CD1c-positive myeloid dendritic cell (primary cell): ENCODE data around the gene GALR1.
"Not testable (repeated sequence)": the region's sequence is repeated elsewhere in the genome, so short reads cannot be mapped to it uniquely, and the experiment has no call there.

ENCODE experiments used
- DNase-seq: peaks from one replicate; pipeline ENCODE4 v3.0.0-alpha.2; 2016; ENCODE audit errors: extremely low spot score

Gene GALR1, protein sequence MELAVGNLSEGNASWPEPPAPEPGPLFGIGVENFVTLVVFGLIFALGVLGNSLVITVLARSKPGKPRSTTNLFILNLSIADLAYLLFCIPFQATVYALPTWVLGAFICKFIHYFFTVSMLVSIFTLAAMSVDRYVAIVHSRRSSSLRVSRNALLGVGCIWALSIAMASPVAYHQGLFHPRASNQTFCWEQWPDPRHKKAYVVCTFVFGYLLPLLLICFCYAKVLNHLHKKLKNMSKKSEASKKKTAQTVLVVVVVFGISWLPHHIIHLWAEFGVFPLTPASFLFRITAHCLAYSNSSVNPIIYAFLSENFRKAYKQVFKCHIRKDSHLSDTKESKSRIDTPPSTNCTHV

DNA sequence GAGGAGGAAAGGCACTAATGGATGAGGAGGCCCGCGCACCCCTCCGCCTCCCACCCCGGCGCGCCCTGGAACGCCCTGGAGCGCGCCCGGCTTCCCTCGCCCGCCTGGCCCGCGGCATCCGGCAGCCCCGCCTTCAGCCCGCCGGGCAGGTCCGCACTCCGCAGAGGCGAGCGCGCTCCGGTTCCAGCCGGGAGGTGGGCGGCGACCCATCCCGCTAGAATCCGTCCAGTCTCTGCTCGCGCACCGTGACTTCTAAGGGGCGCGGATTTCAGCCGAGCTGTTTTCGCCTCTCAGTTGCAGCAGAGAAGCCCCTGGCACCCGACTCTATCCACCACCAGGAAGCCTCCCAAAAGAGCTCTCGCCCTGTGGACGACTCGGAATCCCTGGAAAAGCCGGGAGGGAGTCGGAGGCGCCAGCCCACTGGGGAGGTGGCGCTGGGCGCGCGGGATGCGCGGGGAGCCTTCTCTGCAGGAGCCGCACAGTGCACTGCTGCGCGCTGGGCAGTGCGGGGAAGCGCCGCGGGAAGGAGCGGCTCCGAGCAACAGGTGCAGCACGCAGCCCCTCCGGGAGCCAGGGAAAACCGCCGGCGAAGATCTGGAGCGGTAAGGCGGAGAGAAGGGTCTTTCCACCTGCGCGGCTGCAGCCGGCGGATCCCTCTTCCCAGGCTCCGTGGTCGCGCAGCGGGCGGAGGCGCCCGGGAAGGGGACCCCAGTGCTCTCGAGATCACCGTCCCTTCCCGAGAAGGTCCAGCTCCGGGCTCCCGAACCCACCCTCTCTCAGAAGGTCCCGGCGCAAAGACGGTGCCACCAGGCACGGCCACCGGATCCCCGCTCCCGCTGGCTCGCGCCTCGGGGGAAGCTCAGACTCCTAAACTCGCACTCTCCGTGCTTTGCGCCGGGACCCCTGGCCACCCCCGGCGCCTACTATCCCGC, at the start of gene GALR1:
GALR1 (plus strand) TSS at position 280 of the 932 bp plus-strand sequence. CDS start 701 bp downstream, outside the sequence.
- DNase-seq, result no peak

- DNase-seq, result no peak
These were observed 48.1 kb upstream of the GALR1 start for GRCh38 chr18:77201506-77201905.

DNA sequence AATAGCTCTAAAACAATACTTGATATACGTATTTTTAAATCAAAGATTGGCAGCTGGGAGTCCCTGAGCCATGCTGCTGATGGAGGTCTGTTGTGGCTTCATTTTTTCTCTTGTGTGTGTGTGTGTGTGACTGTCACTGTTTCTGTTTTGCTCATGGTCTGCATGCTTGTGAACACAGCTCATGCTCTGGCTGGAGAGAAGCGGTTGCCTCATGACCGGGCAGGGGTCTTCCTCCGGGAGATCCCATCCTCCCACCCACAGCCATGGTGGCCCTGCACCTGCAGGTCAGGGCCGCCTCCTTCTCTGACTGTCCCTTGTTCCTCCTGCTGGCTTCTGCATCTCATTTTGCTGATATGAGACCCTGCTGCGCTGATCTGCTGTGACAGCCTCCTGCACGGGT, 47.3 kb upstream of the GALR1 start:
- DNase-seq, result no peak

DNA sequence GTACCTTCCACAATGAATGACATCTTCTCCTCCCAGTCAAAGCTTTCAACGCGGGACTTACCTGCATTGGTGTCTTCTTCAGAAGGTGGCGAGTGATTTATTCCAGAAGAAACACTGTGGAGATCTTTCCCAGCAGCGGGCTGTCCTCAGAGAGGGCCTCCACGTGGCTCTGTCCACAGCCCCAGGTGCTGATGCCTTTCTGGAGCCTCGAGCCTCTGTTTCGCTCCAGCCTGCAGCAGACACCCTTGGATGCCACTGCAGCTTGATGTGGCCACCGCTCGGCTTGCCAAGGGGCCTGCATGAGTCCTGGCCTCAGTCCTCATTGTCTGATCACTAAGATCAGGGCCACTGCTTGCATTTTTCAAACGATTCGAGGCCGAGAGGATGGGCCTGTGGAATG, 46.6 kb upstream of the GALR1 start:
- DNase-seq, result no peak

DNA sequence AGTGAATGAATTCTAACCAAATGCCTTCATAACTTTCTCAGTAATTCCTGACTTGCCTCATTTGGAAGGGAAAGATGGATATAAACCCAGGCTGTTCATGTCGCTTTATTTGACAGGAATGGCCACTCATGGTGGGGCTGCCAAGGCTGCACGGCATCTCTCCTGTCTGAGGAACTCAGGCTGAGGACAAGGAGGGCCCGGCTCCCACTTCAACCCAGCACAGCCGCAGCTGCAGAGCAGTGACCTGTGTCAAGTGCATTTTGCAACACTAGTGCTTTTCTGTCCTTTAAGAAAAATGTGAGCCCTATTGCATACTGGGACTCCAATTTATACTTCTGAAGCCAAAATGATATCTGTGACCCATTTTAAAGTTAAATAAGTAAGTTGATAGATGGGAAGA, 45.8 kb upstream of the GALR1 start:
- DNase-seq, result no peak

DNA sequence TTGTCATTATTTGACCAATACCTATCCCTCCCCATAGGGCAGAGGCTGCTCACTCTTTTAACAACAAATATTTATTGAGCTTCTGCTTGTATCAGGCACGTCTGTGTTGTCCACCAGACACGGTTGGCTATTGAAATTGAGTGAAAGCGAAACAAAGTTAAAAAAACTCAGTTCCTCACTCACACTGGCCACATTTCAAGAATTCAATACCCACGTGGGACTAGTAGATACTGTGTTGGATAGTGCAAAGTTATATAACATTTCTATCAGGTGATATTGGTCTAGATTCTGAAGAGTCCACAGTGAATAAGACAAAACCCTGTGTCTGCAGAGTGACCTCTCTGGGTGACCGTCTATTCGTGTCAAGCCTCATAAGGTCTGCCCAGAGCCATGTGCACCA, 43.9 kb upstream of the GALR1 start:
- DNase-seq, result peak; percentile 31

GRCh38 chr18:77206676-77207374, 42.8 kb upstream of the GALR1 start:
- no peak for DNase-seq

GRCh38 chr18:77207540-77207939, 42.1 kb upstream of the GALR1 start:
- DNase-seq, result peak; percentile 64

- DNase-seq, result peak; percentile 85
These were observed 40.7 kb upstream of the GALR1 start for GRCh38 chr18:77208964-77209363.

DNA sequence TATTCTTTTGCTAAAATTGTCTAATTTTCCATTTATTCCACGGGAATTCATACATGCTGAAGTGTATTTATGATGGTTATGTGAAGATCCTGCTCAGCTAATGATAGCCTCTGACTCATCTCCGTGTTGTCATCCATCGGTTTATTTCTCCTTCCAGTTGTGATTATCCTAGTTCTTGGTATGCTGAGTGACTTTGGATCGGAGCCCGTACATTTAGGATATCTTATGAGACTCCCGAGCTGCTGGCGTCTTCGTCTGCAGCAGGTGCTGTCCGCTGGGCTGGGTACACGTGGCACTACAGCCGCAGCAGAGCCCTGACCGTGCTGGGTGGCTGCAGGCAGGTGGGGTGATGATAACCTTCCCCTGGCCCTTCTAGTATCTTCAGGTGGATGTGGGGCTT, 40.1 kb upstream of the GALR1 start:
- DNase-seq, result peak; percentile 16

- DNase-seq, result no peak
These were observed 39.4 kb upstream of the GALR1 start for GRCh38 chr18:77210249-77210648.

- DNase-seq, result no peak
These were observed 31.0 kb upstream of the GALR1 start for GRCh38 chr18:77218642-77219041.

DNA sequence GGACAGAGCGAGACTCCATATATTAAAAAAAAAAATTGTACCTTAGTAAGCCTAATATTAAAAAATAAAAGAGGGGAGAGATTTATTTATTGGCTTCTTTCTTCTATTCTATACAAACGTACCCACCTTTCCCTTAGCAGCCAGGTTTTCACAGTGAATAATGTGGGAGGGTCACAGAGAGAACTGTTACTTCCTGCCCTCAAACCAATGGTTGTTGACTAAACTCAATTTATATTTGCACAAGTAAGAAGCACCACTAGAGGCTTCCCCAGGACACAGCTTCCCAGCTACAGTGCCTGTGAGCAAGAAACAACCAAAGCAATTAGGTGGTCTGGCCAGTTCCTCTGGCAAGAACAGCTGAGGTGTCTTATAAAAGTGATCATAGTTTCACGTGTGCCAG, 28.9 kb upstream of the GALR1 start:
- no peak for DNase-seq

- DNase-seq, result no peak
These were observed 27.2 kb upstream of the GALR1 start for GRCh38 chr18:77222464-77222863.

DNA sequence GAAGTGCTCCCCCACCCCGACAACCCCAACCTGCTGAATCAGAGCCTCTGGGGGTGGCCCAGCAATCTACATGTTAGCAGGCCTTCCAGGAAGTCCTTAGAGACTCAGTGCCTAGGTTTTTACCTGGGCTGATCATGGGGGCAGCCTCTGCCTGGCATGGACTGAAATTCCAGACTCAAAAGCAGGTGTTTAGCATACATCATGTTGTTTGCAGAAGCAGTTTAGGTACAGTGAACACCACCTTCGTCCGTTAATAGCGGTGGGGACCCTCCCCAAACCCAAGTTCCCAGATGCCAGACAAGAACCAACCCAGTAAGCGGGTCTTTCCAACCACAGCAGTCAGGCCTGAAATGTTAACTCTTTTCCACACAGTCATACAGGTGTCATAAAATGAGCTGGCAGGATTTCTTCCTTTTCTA, 26.4 kb upstream of the GALR1 start:
- DNase-seq, result no peak

DNA sequence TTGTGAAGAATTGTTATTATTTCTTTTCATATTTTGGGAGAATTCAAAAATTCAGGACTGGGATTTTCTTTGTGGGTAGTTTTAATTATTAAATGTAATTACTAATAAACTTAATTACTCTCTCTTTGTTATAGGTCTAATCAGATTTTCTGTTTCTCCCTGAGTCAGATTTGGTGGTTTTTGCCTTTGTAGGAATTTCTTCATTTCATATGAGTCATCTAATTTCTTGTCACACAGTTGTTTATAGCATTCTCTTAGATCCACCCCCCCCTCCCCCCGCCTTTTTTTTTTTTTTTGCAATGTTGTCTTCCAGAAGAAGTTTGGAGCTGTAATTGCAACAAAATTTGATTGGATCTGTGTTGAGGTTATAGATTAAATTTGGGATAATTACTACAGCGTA, 26.0 kb upstream of the GALR1 start:
- DNase-seq, result peak; percentile 35

- DNase-seq, result no peak
These were observed 19.0 kb upstream of the GALR1 start for GRCh38 chr18:77230645-77231044.

- DNase-seq, result no peak
These were observed 14.9 kb upstream of the GALR1 start for GRCh38 chr18:77234504-77235365.

GRCh38 chr18:77239285-77239684, 10.4 kb upstream of the GALR1 start:
- not testable (repeated sequence) for DNase-seq

- peak; percentile 26 for DNase-seq
These were observed 627 bp upstream of the GALR1 start for GRCh38 chr18:77248873-77249568.

- DNase-seq, result no peak
These were observed 865 bp downstream of the GALR1 start for GRCh38 chr18:77250501-77250925.
